Gastroesophageal sphincter (tissue), 3 donors: ENCODE data around the gene CCDC34.

Experiments used
- CTCF ChIP-seq, 4 experiments: fragments of 200-600 bp in 2 of 4; fragments of 450-650 bp in 2 of 4; sonication (generic) in 1 of 4; IDR thresholded peaks; one replicate each; pipeline ENCODE4 v1.5.1; 2017 to 2019; ENCODE audit warnings: antibody characterized with exemption in 4 of 4, mild to moderate bottlenecking in 2 of 4, moderate library complexity in 2 of 4
- POLR2A ChIP-seq, 2 donors: fragments of 450-650 bp; IDR thresholded peaks; one replicate each; pipeline ENCODE4 v1.6.1; 2017; ENCODE audit warnings: antibody characterized with exemption in 2 of 2, mild to moderate bottlenecking in 2 of 2, moderate library complexity in 1 of 2
- POLR2AphosphoS5 ChIP-seq: sonication (generic); formaldehyde crosslinking; IDR thresholded peaks from one replicate; pipeline ENCODE4 v1.6.1; 2017; ENCODE audit warnings: antibody characterized with exemption

DNA sequence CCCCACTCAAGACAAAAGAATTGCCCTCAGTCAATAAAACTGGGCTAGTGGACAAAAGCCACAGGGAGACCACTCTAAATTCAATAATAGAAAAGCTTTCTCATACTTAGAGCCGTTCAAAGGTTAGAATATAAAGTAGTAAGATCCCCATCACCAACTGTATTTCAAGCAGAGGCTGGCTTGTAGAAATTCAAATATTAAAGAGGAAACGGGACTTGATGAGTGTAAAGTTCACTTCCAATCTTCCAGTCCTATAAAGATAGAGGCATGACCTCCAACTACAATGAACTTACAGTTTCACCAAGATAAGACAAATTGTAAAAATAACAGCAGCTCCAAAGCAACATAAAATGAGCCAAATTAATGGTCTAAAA lies 70.4 kb downstream of the CCDC34 start:
- no peak for TF ChIP-seq CTCF (IDR thresholded peaks at IDR 0.05)
- no peak for TF ChIP-seq POLR2A (IDR thresholded peaks at IDR 0.05)
- TF ChIP-seq POLR2AphosphoS5 = no peak
